Panc1 (cell line): ENCODE data around the gene ZNF474.

ENCODE experiments used
- SIN3A ChIP-seq: IDR thresholded peaks from 2 replicates; pipeline ENCODE4 v1.6.1; 2012; ENCODE audit warnings: low read depth, mild to moderate bottlenecking, low read length, moderate library complexity, borderline replicate concordance; ENCODE audit not compliant: insufficient read depth
- TF ChIP-seq, protein P1 (sequence below): fragments of 450-650 bp; IDR thresholded peaks from 2 replicates; pipeline ENCODE4 v1.5.1; 2017; ENCODE audit warnings: mild to moderate bottlenecking

DNA sequence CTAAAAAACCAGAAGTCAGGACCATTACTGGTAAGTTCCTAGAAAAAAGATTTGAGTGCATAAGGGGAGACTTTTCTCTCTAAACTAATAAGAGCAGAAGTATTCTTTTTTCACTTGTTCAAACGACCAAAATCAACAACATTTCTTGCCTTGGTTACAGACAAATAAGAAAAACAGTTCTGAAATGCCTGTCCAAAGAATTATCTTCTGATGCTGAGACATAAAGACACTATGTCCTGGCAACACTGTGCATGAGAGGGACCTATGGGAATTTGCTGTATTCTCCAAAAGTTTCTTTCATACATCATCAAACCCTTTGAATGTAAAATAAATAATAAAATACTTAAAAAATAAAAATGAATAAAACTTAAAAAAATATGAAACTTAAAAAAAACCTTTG is 50.4 kb downstream of the ZNF474 start:
- TF ChIP-seq SIN3A: no peak
- TF ChIP-seq, protein P1, sequence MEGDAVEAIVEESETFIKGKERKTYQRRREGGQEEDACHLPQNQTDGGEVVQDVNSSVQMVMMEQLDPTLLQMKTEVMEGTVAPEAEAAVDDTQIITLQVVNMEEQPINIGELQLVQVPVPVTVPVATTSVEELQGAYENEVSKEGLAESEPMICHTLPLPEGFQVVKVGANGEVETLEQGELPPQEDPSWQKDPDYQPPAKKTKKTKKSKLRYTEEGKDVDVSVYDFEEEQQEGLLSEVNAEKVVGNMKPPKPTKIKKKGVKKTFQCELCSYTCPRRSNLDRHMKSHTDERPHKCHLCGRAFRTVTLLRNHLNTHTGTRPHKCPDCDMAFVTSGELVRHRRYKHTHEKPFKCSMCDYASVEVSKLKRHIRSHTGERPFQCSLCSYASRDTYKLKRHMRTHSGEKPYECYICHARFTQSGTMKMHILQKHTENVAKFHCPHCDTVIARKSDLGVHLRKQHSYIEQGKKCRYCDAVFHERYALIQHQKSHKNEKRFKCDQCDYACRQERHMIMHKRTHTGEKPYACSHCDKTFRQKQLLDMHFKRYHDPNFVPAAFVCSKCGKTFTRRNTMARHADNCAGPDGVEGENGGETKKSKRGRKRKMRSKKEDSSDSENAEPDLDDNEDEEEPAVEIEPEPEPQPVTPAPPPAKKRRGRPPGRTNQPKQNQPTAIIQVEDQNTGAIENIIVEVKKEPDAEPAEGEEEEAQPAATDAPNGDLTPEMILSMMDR: no peak
